ENCODE data around the gene SLC25A36. TPM values are rescaled to one million over a fixed set of nuclear protein-coding genes. Genes with fewer than 3 reads are reported as not detected.

SLC25A36 gene
- total and polyA plus RNA-seq, 2 donors (not counting 3 experiments of a cell fraction or from before 2014, with no cell fraction given): 17.7 to 38.8 TPM

GRCh38 chr3:140913728-140914127, 27.9 kb upstream of the SLC25A36 start:
- no peak for DNase-seq (ENCODE audit: low read depth, low spot score)
- POLR2A ChIA-PET: no interaction called here

More at GRCh38 chr3:140913728-140914127, 27.9 kb upstream of the SLC25A36 start:
- dilution Hi-C loops (cut with MboI; ENCODE audit: extremely low pct_ligation_motif_present, low sequenced_read_pairs): no loop called here
- BruUV-seq (replicated peaks): no TSS peak
- Histone ChIP-seq H3K4me3 (replicated peaks in 1 of 3; ENCODE audit: insufficient read depth in 1 of 3, low read depth in 1 of 3, low read length in 3 of 3) (no peak overlapping the region), H3K4me2 (ENCODE audit: insufficient read depth, low read length) (no peak overlapping the region), H3K27ac (ENCODE audit: insufficient read depth, low read depth, low read length) (no peak overlapping the region), H3K27me3 (ENCODE audit: control insufficient read depth in 2 of 2, insufficient read depth in 2 of 2, low read length in 2 of 2) (peaks cover 0 to 3% of the 10 kb centered on the region in 2 experiments), H3K9ac (replicated peaks; ENCODE audit: extremely low read depth, insufficient read depth, low read length) (no peak overlapping the region), H3K4me1 (ENCODE audit: control insufficient read depth, extremely low read depth, insufficient read depth, low read length) (no peaks in the 10 kb centered on the region), H4K20me1 (replicated peaks; ENCODE audit: control insufficient read depth, extremely low read depth, insufficient read depth, low read length) (no peaks in the 10 kb centered on the region), H3K36me3 (ENCODE audit: control insufficient read depth in 2 of 2, extremely low read depth in 1 of 2, insufficient read depth in 2 of 2, low read length in 2 of 2) (no peaks in the 10 kb centered on the region), H2AFZ (ENCODE audit: low read depth, low read length) (no peak overlapping the region), H3K9me1 (replicated peaks; ENCODE audit: control insufficient read depth, extremely low read depth, insufficient read depth, low read length) (no peaks in the 10 kb centered on the region), H3K9me3 (replicated peaks; ENCODE audit: control insufficient read depth, insufficient read depth, low read length) (no peaks in the 10 kb centered on the region), H3K79me2 (ENCODE audit: control insufficient read depth, insufficient read depth, low read length) (no peaks in the 10 kb centered on the region)
- CTCF ChIA-PET: no interaction called here
- FAIRE-seq: no peak
- TF ChIP-seq MYC (IDR thresholded peaks at IDR 0.05; ENCODE audit: low read depth, low read length) (no peak), POLR2A (IDR thresholded peaks at IDR 0.05; ENCODE audit: low read depth, low read length) (no peak), FOS (IDR thresholded peaks at IDR 0.05; ENCODE audit: borderline replicate concordance, insufficient read depth, low read length) (no peak), EZH2 (IDR thresholded peaks at IDR 0.05; ENCODE audit: borderline replicate concordance, low read depth, low read length, severe bottlenecking) (no peak), CTCF (IDR thresholded peaks at IDR 0.05; ENCODE audit: extremely low read depth in 1 of 2, insufficient read depth in 1 of 2, low read depth in 1 of 2, low read length in 2 of 2) (no peak), POLR2AphosphoS5 (IDR thresholded peaks at IDR 0.05; ENCODE audit: insufficient read depth, low read depth, low read length) (no peak), MAX (IDR thresholded peaks at IDR 0.05; ENCODE audit: insufficient read depth, insufficient read length) (no peak), JUN (IDR thresholded peaks at IDR 0.05; ENCODE audit: borderline replicate concordance, insufficient read depth, insufficient read length, low read depth) (no peak), GATA2 (IDR thresholded peaks at IDR 0.05; ENCODE audit: insufficient read depth, insufficient read length, low read depth, low read length) (no peak)
- intact Hi-C loops (cut with micrococcal nuclease): no loop called here

All from endothelial cell of umbilical vein (primary cell).